Ovary (tissue), 9 donors: Measurements from ENCODE around the gene OSBPL1A. TPM values are rescaled to one million over a fixed set of nuclear protein-coding genes. Genes with fewer than 3 reads are reported as not detected.

Experiments used
- DNase-seq, 5 donors: peaks; one replicate each; pipeline ENCODE4 v3.0.0-alpha.2; 2019 to 2020
- H3K27ac ChIP-seq, 2 donors: fragments of 200-600 bp; one replicate each; pipeline versions ENCODE4 v1.5.1 to v1.8.0; 2019 to 2022
- H3K27me3 ChIP-seq: fragments of 200-600 bp; one replicate; pipeline ENCODE4 v1.8.0; 2022
- H3K36me3 ChIP-seq: fragments of 200-600 bp; sonication (generic); one replicate; pipeline ENCODE4 v1.5.1; 2019
- H3K4me1 ChIP-seq: one replicate; pipeline ENCODE4 v1.8.1; 2013; ENCODE audit warnings: mild to moderate bottlenecking, moderate library complexity; ENCODE audit not compliant: insufficient read depth
- H3K4me3 ChIP-seq: fragments of 200-600 bp; sonication (generic); one replicate; pipeline ENCODE4 v1.5.1; 2017
- H3K9me3 ChIP-seq, 2 donors: fragments of 200-600 bp in 1 of 2; sonication (generic) in 1 of 2; one replicate each; pipeline versions ENCODE4 v1.5.1 to v1.8.1; 2013 to 2019; ENCODE audit warnings: mild to moderate bottlenecking in 1 of 2, moderate library complexity in 1 of 2
- CTCF ChIP-seq, 3 donors: fragments of 450-650 bp in 2 of 3; fragments of 200-600 bp in 1 of 3; IDR thresholded peaks; one replicate each; pipeline versions ENCODE4 v1.5.1 to v1.8.0; 2016 to 2022; ENCODE audit warnings: antibody characterized with exemption in 3 of 3, mild to moderate bottlenecking in 1 of 3
- EP300 ChIP-seq: sonication (generic); formaldehyde crosslinking; IDR thresholded peaks from one replicate; pipeline ENCODE4 v1.6.1; 2017; ENCODE audit warnings: antibody characterized with exemption
- POLR2A ChIP-seq: fragments of 450-650 bp; IDR thresholded peaks from one replicate; pipeline ENCODE4 v1.6.1; 2017; ENCODE audit warnings: antibody characterized with exemption, mild to moderate bottlenecking, moderate library complexity
- WGBS, 3 donors: extraction: QIAGEN DNeasy Blood & Tissue Kit in 1 of 3; methylation state at CpG; one replicate each; pipeline versions ENCODE4 v1.1.5 to v1.1.7; 2013 to 2017; 5-methylcytosine and 5-hydroxymethylcytosine counted together
- intact Hi-C, 4 donors: fragments of 100-400 bp; cut with DNase I; formaldehyde crosslinking; loops; one replicate each; pipeline versions ENCODE4 v1.11.0 to v1.15.1; 2022 to 2023
- polyA plus RNA-seq, 2 donors: library from polyadenylated mRNA; stranded (reverse); fragments of 200-250 nt in 1 of 2; fragments of 350-450 nt in 1 of 2; fragmentation: Illumina TruSeq in 1 of 2; extraction: RNeasy Lipid Tissue Mini Kit (QIAGEN cat#74804) in 1 of 2; gene quantifications; one replicate each; pipeline ENCODE4 v1.2.3, GENCODE V29; 2013 to 2014
- total RNA-seq, 7 donors: library from RNA; depleted of rRNA in 2 of 7; stranded (reverse); fragments of >200 nt in 2 of 7; fragmentation: NEBNext Ultra II Directional in 3 of 7; extraction: Animal tissue kit (Norgen Biotek cat#: 25700) in 3 of 7; gene quantifications; one replicate each; pipeline versions ENCODE4 v1.1.0 to v1.2.4, GENCODE V29; 2016 to 2023
- donor health status: DM: no; HTN: no; CAD: no; lungs with moderate emphysema.
- donor health status: DM: no; HTN: no; CAD: no.
- donor health status: Bipolar disorder and iron deficiency.
- donor health status: DM: yes; HTN: yes; CAD: no.
- donor health status: DM: no; HTN: no; CAD: no.
- donor health status: DM: yes; HTN: yes; CAD: no.

Gene OSBPL1A
- total and polyA plus RNA-seq, 9 donors: 28.1 to 68.9 (median 40.2) TPM

GRCh38 chr18:24368749-24369148, 28.9 kb downstream of the OSBPL1A start:
- H3K4me1 ChIP-seq: no peaks in the 10 kb centered on the region
- H3K27ac ChIP-seq: no peak overlapping the region
- intact Hi-C loops: no loop called here
- H3K36me3 ChIP-seq: no peaks in the 10 kb centered on the region
- no peaks in the 10 kb centered on the region for H3K27me3 ChIP-seq
- H3K4me3 ChIP-seq: no peak overlapping the region
- TF ChIP-seq CTCF (IDR thresholded peaks at IDR 0.05) (no peak), EP300 (no peak), POLR2A (no peak)
- no peaks in the 10 kb centered on the region for H3K9me3 ChIP-seq
- WGBS, 3 donors: 74 to 89% (median 83%) methylated on average over 3 of the region's 3 CpGs
- no peak for DNase-seq

- Histone ChIP-seq H3K27ac (no peak overlapping the region), H3K4me3 (no peak overlapping the region), H3K4me1 (no peaks in the 10 kb centered on the region), H3K9me3 (no peaks in the 10 kb centered on the region), H3K27me3 (no peaks in the 10 kb centered on the region), H3K36me3 (no peaks in the 10 kb centered on the region)
- WGBS, 3 donors: 93 to 94% (median 93%) methylated on average over 3 of the region's 3 CpGs
- intact Hi-C loops: no loop called here
- no peak for DNase-seq
- no peak for TF ChIP-seq EP300
- TF ChIP-seq POLR2A: no peak
- no peak for TF ChIP-seq CTCF (IDR thresholded peaks at IDR 0.05)
These were observed 31.3 kb downstream of the OSBPL1A start for GRCh38 chr18:24366328-24366727.

- Histone ChIP-seq H3K27me3 (no peaks in the 10 kb centered on the region), H3K4me1 (no peaks in the 10 kb centered on the region), H3K27ac (no peak overlapping the region), H3K36me3 (no peaks in the 10 kb centered on the region), H3K4me3 (no peak overlapping the region), H3K9me3 (no peaks in the 10 kb centered on the region)
- intact Hi-C loops: no loop called here
- 92 to 97% (median 95%) methylated on average over 1 of the region's 1 CpG for WGBS, 3 donors
- TF ChIP-seq POLR2A (no peak), EP300 (no peak), CTCF (IDR thresholded peaks at IDR 0.05) (no peak)
- no peak for DNase-seq
These were observed 33.4 kb downstream of the OSBPL1A start for GRCh38 chr18:24364177-24364576.

- Histone ChIP-seq H3K9me3 (no peaks in the 10 kb centered on the region), H3K4me1 (no peaks in the 10 kb centered on the region), H3K27me3 (no peaks in the 10 kb centered on the region), H3K4me3 (no peak overlapping the region), H3K36me3 (no peaks in the 10 kb centered on the region), H3K27ac (no peak overlapping the region)
- TF ChIP-seq POLR2A: no peak
- TF ChIP-seq CTCF (IDR thresholded peaks at IDR 0.05): no peak
- no peak for TF ChIP-seq EP300
- intact Hi-C loops: no loop called here
- DNase-seq: no peak
- WGBS, 3 donors: 80 to 95% (median 89%) methylated on average over 1 of the region's 1 CpG
These were observed 34.9 kb downstream of the OSBPL1A start for GRCh38 chr18:24362757-24363156.
